Glutamatergic neuron (in vitro differentiated cells): Measurements from ENCODE around the gene CTNND2. TPM values are rescaled to one million over a fixed set of nuclear protein-coding genes. Genes with fewer than 3 reads are reported as not detected.

Experiments used
- DNase-seq: peaks from one replicate; pipeline ENCODE4 v3.0.0; 2022
- H3K27ac Mint-ChIP-seq: one replicate; pipeline ENCODE4 v1.8.0; 2020; ENCODE audit warnings: mild to moderate bottlenecking, mixed read lengths, inconsistent platforms; ENCODE audit not compliant: unreplicated experiment
- H3K27me3 Mint-ChIP-seq: one replicate; pipeline ENCODE4 v1.8.0; 2020; ENCODE audit warnings: mild to moderate bottlenecking, moderate library complexity, mixed read lengths, inconsistent platforms; ENCODE audit not compliant: unreplicated experiment
- H3K36me3 Mint-ChIP-seq: one replicate; pipeline ENCODE4 v1.8.0; 2020; ENCODE audit warnings: mild to moderate bottlenecking, mixed read lengths, inconsistent platforms; ENCODE audit not compliant: unreplicated experiment
- H3K4me1 Mint-ChIP-seq: one replicate; pipeline ENCODE4 v1.8.0; 2020; ENCODE audit warnings: mild to moderate bottlenecking, low read depth, mixed read lengths, inconsistent platforms; ENCODE audit not compliant: unreplicated experiment
- H3K4me3 Mint-ChIP-seq: one replicate; pipeline ENCODE4 v1.8.0; 2020; ENCODE audit warnings: mild to moderate bottlenecking, mixed read lengths, inconsistent platforms; ENCODE audit not compliant: unreplicated experiment
- H3K9me3 Mint-ChIP-seq: one replicate; pipeline ENCODE4 v1.8.0; 2020; ENCODE audit warnings: mild to moderate bottlenecking, moderate library complexity, mixed read lengths, inconsistent platforms; ENCODE audit not compliant: unreplicated experiment
- CTCF ChIP-seq: fragments of 200-600 bp; sonication (generic); IDR thresholded peaks from one replicate; pipeline ENCODE4 v1.5.0; 2021; ENCODE audit not compliant: partially characterized antibody, unreplicated experiment
- total RNA-seq: library from RNA; stranded (reverse); fragmentation: NEBNext Ultra II Directional; extraction: Animal tissue kit (Norgen Biotek cat#: 25700); gene quantifications from one replicate; pipeline ENCODE4 v1.2.1, GENCODE V29; 2021; ENCODE audit not compliant: unreplicated experiment

Gene CTNND2
- total RNA-seq, 1 donor from 2014 or later, result 134 TPM

GRCh38 chr5:11261241-11261640 lies 643.0 kb downstream of the CTNND2 start:
- peaks cover 30% of the 10 kb centered on the region for H3K4me1 Mint-ChIP-seq
- H3K36me3 Mint-ChIP-seq, result peaks cover 3% of the 10 kb centered on the region
- H3K9me3 Mint-ChIP-seq, result peaks cover 7% of the 10 kb centered on the region
- H3K27ac Mint-ChIP-seq, result no peak overlapping the region
- no peak for DNase-seq
- no peak for TF ChIP-seq CTCF
- no peaks in the 10 kb centered on the region for H3K27me3 Mint-ChIP-seq
- no peak overlapping the region for H3K4me3 Mint-ChIP-seq

GRCh38 chr5:11258001-11258400 lies 646.2 kb downstream of the CTNND2 start:
- Mint-ChIP-seq H3K36me3 (peaks cover 3% of the 10 kb centered on the region), H3K27ac (peak overlapping the region; percentile 81), H3K9me3 (peaks cover 7% of the 10 kb centered on the region), H3K4me1 (peaks cover 37% of the 10 kb centered on the region), H3K27me3 (peaks cover 2% of the 10 kb centered on the region), H3K4me3 (peak overlapping the region; percentile 27)
- DNase-seq, result no peak
- no peak for TF ChIP-seq CTCF

- H3K36me3 Mint-ChIP-seq, result no peaks in the 10 kb centered on the region
- H3K4me1 Mint-ChIP-seq, result peaks cover 21% of the 10 kb centered on the region
- no peak overlapping the region for H3K4me3 Mint-ChIP-seq
- peaks cover 2% of the 10 kb centered on the region for H3K27me3 Mint-ChIP-seq
- H3K9me3 Mint-ChIP-seq, result peaks cover 3% of the 10 kb centered on the region
- no peak overlapping the region for H3K27ac Mint-ChIP-seq
- DNase-seq, result no peak
- TF ChIP-seq CTCF, result no peak
These were observed 651.7 kb downstream of the CTNND2 start for GRCh38 chr5:11252523-11252922.

- Mint-ChIP-seq H3K4me1 (peaks cover 17% of the 10 kb centered on the region), H3K27me3 (peaks cover 2% of the 10 kb centered on the region), H3K27ac (no peak overlapping the region), H3K4me3 (no peak overlapping the region), H3K36me3 (no peaks in the 10 kb centered on the region), H3K9me3 (no peaks in the 10 kb centered on the region)
- no peak for DNase-seq
- TF ChIP-seq CTCF, result no peak
These were observed 652.2 kb downstream of the CTNND2 start for GRCh38 chr5:11252075-11252474.

GRCh38 chr5:11251247-11251646 lies 653.0 kb downstream of the CTNND2 start:
- no peak overlapping the region for H3K27ac Mint-ChIP-seq
- DNase-seq, result no peak
- no peak for TF ChIP-seq CTCF
- H3K4me1 Mint-ChIP-seq, result peaks cover 13% of the 10 kb centered on the region
- no peaks in the 10 kb centered on the region for H3K36me3 Mint-ChIP-seq
- H3K27me3 Mint-ChIP-seq, result peaks cover 2% of the 10 kb centered on the region
- no peak overlapping the region for H3K4me3 Mint-ChIP-seq
- peaks cover under 1% of the 10 kb centered on the region for H3K9me3 Mint-ChIP-seq
